Loucy (cell line): ENCODE results near the gene FGFR1OP2.

Experiments used
- CTCF ChIP-seq: fragments of 200-600 bp; sonication (generic); conservative IDR thresholded peaks from 2 replicates; pipeline ENCODE4 v1.5.1; 2014; ENCODE audit warnings: mild to moderate bottlenecking, antibody characterized with exemption, low read length
- EZH2phosphoT487 ChIP-seq: fragments of 200-600 bp; IDR thresholded peaks from 2 replicates; pipeline ENCODE4 v1.6.1; 2018; ENCODE audit warnings: antibody characterized with exemption, mild to moderate bottlenecking, moderate library complexity, borderline replicate concordance

GRCh38 chr12:26954027-26954426, 15.8 kb downstream of the FGFR1OP2 start:
- TF ChIP-seq CTCF, result no peak
- no peak for TF ChIP-seq EZH2phosphoT487
